ENCODE data around the gene ATXN7.

The ATXN7 gene

DNA sequence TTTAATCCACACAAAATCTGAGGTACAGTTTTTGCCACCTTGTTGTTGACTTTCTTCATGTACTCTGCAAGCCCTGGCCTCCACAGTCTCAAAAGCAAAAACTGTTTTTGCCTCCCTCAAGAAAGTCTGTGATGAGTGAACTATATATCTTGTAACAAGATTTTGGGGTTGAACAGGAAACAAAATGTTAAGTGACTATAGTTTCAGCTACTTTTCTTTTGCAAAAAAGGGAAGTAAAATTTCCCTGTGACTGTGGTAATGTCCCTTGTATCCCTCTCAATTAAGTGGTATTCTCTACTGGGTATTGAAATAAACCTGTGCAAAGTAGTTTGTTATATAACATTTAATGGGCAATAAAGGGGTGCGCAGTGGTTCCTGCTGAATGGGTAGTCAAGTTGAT is 69.8 kb downstream of the ATXN7 start:
- DNase-seq (ENCODE audit: low read depth in 2 of 2) = no peak

DNA sequence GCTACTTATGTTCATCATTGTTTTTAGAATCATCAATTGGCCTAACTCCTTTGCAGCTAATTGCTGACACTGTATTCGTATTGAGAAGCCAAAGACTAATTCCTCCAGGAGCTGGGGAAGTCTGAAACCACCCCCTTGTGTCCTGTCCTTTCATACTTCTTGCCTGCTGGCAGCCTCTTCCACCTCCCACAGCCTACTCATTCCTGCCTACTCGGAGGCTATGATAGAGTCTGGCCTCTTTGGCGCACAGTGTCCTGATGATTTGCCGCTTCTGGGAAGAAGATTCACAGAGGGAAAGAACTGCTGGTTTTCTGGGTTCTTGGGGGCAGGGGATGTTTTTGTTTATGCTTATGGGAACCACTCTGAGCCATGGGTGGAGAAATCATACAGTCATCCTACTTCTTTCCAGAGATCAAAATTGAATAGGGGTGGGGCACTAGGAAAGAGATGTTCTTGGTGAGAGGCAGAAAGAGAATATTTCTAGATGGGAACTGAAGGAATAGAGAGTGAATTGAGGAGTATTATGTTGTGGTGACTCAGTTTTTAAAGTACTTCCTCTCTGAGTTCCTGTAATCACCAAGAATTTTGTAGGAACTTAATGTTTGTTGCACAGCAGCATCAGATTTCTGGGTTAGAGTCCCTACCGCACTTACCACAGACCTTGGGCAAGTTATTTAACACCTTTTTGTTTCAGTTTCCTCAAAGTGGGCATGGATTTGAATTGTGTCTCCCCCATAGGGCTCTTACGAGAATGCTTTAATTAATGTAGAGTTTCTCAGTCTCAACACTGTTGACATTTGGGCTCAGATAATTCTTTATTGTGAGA is 70.6 kb downstream of the ATXN7 start:
- no peak for DNase-seq (ENCODE audit: low read depth in 2 of 2)

DNA sequence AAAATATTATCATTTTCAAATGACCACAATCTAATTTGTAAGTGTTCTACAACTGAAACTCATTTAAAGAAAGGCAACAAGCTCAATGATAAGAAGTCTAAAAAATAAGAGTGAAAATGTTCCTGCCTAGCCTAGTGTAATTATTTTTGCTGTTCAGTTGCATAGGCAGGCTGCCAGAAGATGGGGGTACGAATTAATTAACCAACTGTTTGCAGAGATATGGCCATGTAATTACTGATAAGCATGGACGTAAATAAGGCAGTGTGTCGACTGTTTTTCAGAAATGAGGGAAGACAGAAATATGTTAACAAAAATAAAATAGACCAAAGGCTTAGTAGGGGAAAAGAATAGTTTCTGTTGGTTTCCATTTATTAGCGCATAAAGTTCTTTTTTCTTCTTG is 73.3 kb downstream of the ATXN7 start:
- no peak for DNase-seq (ENCODE audit: low read depth in 2 of 2)

DNA sequence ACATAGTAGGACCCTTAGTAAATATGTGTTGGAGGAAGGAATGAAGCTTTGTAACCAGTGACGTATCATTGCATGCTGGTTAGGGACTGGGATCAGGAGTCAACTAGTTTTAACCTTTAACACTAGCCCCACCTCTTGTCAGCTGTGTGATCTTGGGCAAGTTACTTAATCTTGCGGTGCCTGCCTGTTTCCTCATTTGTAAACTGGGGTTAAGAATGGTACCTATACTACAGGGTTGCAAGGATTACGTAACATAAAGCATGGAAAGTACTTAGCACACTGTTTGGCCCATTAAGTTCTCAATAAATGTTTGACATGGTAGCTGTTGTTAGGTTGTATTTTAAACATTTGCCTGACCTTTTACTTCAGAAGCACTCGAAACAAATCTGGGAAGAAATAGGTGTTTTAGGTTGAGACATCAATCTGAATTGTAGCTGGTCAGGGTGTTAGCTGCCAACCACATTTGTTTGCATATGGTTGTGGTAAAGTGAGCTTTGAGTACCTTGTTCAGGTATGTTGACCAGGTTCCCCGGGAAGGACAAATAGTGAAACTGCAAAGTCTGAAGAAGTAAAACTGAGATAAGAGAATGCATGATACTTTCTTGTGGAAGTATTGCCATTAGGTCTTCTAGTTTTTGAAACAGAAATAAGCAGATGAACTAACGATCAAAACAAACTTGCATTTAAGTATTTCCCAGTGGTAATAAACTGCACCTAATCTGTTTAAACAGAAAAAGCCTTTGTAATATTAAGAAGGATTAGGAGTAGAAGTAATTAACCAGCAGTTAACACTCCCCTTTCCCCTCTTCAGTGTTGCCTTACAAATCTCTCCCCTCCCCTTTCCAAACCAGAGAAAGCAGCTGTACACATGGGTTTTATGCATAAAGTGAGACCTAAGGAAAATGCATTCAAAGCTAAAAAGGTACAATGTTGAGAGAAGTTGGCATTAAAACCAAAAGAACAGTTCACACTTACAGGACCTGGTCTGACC is 74.3 kb downstream of the ATXN7 start:
- DNase-seq (ENCODE audit: low read depth in 2 of 2) = no peak

DNA sequence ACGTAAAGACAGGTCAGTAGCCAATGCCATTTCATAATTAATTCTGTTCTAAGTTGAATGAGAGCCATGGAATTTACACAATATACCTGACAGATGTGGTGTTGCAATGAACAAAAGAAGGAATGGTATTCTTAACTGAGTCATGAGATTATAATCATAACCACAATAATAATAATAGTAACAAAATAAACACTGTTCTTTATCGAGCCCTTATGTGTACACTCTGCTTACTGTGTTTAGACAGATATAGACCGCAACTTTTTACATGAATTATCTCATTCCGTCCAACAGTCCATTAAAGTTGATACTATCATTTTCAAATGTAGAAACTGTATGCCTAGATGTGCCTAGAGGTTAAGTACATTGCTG is 76.7 kb downstream of the ATXN7 start:
- no peak for DNase-seq (ENCODE audit: low read depth in 2 of 2)

DNA sequence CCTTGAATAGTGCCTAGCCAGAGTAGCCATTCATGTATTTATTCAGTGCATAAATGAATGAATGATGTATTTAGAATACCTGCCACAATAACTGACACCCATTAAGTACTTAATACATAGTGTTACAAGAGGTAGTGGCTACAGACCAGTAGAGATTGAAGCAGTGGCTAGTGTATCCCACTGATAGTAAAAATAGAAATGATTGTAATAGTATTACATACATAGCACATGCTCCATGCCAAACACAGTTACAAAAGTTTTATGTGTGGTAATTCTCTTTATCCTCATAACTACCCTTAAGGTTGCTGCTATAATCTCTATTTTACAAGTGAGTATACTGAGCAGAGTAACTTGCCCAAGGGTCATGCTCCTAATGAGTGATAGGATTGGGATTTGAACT is 78.9 kb downstream of the ATXN7 start:
- DNase-seq (ENCODE audit: low read depth in 2 of 2) = no peak

DNA sequence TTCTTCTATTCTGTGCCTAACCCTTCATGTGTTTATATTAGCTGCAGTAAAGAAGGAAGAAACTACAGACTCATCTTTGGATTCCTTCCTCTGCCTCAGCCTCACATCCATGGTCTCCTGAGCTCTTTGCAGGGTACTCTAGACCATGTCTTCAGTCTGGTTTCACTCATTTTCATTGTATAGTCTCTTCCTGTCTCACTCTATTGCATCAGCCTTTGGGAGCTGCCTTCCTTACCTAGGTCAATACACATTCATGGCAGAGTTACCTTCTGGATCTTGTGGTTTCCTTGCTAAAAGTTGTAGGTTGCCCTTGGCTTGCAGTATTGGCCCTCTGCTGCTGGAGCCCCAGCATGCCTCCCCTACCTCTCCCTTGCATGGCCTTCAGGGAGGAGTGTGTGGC is 80.0 kb downstream of the ATXN7 start:
- DNase-seq (ENCODE audit: low read depth in 2 of 2) = no peak

DNA sequence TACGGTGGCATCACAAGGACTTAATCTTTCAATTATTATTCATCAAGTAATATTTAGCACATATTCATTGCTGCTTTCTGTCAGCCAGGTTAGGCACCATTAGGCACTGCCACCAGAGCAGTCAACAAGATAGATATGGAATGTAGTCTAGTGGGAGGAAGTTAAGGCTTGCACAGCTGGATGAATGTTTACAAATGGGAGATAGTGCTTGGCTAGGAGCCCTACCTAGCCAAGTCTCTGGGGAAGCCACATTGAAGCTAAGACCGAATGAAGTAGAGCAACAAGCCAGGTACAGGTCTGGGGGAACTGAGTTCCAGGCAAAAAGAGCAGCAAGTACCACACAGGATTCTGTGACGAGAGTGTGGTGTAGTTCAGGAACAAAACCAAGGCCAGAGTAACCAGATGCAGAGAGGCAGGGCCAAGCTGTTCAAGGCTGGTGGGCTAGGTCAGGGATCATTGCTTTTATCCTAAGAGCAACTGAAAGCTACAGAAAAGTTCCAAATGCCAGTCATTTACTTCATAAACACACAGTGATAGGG is 82.0 kb downstream of the ATXN7 start:
- no peak for DNase-seq (ENCODE audit: low read depth in 2 of 2)

DNA sequence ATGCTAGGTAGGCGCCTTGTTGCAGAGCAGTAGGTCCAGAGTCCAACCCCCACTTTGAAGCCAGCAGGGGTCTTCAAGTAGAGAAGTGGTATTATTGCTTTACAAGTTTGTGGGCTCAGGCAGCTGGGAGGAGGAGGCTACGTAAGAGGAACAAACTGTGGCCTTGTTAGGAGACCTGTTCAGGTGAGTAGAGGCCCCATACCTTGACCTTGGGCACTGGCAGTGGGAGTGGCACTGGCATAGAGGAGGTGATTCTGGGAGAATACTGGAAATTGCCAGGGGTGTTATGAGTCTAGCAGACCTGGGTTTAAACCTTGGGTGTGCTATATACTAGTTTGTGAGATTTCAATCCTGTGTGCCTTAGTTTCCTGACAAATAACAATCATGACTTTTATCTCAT is 83.1 kb downstream of the ATXN7 start:
- DNase-seq (ENCODE audit: low read depth in 2 of 2) = no peak

DNA sequence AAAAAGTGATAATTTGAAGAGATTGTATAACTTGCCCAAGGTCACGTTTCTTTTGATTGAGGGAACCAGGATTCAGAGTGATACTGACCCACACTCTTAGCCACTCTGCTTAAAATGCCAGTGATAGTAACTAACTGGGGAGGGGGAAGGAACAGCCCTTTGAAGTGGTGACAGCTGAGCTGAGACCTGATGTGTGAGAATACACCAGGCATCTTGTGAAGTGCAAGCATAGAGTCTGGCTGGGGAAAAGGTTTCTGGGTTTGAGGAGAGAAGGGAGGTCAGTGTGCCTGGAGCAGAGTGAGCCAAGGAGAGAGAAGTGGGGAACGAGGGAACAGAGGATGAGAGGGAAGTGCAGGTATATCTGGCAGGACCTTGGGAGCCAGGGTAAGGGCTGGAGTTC is 83.9 kb downstream of the ATXN7 start:
- no peak for DNase-seq (ENCODE audit: low read depth in 2 of 2)

DNA sequence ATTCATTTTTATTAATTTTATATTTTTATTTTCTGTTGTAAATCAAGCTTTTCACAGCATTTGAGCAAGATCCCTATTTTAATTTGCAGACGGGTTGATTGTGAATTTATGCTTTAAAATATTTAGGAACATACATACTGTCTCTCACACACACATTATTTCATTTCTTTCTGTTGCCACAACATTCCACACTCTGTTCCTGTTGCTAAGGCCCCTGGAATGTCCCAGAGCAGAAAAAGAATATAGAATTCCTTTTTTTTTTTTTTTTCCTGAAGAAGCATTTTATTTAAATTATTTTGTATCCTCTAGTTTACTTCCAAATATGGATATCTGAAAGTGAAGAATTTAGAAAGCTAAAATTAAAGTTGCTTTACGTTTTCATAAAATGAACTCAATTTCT is 85.3 kb downstream of the ATXN7 start:
- DNase-seq (ENCODE audit: low read depth in 2 of 2) = no peak

DNA sequence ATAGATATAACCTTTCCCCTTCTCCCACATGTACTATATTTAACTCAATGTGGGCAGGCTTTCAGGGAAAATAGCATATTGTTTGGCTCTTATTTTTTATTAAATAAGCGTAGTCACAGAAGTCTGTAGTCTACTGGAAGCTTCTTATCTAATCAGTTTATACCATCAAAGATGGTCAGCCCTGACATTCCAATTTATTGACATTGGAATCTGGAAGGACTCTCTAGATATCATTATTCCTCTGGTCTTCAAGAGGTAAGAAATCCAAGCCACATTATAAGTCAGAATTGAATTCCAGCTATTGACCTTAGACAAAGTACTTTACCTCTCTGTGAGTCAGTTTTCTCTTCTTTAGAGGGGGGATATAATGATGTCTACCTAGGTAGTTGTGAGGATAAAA is 87.0 kb downstream of the ATXN7 start:
- DNase-seq (ENCODE audit: low read depth in 2 of 2) = no peak

DNA sequence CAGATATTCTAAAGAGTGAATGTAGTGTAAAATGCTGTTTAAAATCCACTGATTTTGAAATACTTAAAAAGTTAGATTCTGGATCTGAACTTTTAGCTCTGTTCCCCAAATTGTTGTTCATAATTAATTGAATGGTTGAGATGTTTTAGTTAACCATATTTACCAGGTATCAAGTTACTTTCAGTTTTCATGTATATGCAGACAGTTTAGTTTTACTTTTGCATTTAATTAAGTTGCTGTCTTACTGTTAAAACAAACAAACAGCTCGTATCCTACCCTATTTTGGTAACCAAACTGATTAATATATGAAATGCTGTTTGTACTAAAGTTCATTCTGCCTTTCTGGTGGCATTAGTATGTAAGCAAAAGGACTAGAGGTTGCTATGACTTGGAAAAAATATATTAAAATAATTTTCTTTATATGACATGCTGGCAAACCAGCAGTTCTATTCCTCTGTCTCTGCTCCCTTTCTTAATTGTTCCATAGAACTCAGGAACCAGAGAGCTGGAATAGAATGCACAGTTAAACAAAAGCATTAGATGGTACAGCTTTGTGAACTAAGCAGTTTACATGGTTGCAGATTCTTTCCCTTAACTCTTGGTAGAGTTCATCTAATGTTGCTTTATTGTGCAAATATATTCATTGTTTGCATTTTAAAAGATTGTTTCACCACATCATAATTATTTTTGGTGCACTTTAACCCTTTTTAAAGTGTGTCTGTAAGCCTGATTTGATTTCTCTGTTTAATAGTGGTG is 88.0 kb downstream of the ATXN7 start:
- DNase-seq (ENCODE audit: low read depth in 2 of 2) = no peak

DNA sequence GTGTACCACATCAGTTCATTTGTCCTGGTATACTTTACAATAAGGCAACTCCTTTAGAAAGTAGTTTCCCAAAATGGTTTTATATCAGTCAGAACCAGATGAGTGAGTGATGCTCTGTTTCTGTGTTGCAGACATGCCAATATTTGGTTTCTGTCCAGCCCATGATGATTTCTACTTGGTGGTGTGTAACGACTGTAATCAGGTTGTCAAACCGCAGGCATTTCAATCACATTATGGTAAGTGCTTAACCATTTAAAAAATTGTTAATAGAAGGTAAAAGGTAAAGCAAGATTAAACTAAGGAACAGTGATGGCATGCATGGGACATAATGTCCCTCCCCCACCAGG is 88.6 kb downstream of the ATXN7 start:
- DNase-seq (ENCODE audit: low read depth in 2 of 2) = no peak

DNA sequence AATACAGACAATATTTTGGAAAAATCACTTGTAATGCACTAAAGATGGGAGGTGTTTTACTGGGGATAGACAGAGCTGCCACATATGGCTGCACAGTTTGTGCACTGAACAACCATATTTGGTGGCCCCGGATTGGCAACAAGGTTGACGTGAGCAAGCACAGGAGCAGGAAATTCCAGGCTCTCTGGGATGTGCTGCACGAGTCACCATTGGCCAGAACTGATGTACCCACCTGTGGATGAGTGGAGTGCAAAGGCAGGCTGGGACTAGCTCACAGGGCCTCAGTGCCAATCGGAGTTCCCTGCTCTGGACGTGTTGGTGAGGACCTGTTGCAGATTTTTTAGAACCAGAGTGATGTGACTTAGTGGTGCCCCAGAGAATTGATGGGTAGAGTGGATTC is 90.5 kb downstream of the ATXN7 start:
- DNase-seq (ENCODE audit: low read depth in 2 of 2) = no peak

DNA sequence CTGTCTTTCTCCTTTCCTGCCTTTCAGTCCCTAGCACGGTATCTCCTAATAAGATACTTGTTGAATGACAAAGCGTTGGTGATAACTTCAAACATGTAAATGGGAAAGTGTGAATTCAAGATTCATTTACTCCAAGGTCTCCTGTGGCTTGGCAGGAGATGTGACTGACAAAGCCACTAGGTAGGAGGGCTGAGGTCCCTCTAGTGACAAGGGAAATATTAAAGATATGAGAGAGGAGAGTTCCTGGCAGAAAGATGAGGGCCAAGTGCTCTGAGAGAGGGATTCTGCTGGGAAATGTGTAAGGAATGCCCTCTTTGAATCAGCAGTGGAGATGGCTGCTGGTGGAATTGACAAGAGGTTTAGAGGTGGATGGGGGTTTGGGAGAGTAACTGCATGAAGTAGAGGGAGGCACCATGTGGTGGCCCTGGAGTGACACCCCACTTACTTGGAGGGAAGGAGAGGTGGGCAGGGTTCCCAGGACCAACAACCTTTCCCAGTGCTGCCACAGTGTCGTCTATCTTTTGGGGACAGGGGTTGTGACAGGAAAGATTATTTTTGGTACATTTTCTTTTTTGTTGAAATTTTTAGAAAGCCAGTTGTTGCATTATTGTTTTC is 91.5 kb downstream of the ATXN7 start:
- no peak for DNase-seq (ENCODE audit: low read depth in 2 of 2)

DNA sequence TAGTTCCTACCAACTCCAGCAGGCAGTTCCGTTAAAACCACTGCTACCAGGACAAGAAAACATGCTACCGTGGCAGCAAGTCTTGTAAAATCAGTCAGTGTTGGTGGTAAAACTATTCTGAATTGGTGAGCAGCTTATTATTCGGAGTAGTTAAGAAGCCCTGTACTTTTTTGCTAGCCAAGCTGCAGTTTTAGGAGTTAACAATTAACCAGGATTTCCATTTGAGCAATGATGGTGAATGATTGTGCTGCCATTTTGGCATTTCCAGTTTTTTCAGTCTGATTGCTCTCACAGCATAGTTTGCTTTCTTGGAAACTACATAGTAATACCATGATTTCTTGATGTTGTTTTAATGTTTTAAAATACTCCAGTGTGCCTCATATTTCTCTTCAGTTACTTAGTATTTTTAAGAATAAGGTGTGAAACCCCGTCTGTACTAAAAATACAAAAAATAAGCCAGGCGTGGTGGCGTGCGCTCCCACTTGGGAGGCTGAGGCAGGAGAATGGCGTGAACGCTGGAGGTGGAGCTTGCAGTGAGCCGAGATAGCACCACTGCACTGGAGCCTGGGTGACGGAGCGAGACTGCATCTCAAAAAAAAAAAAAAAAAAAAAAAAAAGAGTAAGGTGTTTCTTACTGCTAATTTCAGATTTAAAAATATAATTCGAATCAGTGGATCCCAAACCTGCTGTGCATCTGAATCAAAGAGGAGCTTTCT is 92.3 kb downstream of the ATXN7 start:
- DNase-seq (ENCODE audit: low read depth in 2 of 2) = no peak

DNA sequence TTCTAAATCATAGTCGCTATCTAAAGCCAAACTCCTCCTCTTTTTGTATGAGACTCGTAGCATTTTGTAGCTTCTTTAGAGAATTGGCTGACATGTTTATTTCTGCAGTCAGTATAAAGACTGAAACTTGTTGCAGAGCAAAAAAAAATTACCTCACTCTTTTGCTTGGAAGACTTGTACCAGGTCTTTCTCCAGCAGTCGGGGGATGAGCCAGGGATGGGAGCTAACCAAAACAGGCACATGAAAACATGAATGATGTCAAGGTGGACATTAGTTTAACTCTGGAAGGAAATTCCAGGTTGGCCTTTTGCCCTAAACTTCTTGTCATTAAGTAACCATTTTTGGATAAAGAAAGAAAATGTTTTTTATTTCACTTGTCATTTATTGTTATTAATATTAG is 95.5 kb downstream of the ATXN7 start:
- DNase-seq (ENCODE audit: low read depth in 2 of 2) = no peak

DNA sequence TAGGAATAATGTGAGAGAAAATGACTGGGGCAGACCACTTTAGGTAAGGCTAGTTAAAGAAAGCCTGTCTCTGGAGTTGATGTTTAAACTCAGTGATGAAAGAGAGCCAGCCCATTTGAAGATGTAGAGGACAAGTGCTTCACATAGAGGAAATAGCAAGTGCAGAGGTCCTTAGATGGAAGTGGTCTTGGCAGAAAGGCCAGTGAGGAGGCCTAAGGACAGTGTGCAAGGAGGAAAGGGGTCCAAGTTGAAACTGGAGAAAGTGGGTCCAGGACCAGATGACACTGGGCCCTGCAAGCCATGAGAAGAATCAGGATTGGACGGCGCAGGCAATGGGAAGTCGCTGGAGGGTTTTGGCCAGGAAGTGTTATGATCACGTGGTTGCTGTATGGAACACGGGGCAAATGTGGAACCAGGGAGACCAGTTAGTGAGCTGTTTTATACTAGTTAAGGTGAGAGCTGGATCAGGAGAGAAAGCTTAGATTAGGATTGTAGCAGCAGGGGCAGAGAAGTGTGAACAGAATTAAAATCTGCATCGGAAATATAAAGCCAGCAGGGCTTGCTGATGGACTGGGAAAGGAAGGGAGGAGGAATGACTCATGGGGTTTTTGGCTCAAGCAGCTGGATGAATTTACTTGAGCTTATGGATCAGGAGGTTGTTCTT is 96.5 kb downstream of the ATXN7 start:
- DNase-seq (ENCODE audit: low read depth in 2 of 2) = no peak

DNA sequence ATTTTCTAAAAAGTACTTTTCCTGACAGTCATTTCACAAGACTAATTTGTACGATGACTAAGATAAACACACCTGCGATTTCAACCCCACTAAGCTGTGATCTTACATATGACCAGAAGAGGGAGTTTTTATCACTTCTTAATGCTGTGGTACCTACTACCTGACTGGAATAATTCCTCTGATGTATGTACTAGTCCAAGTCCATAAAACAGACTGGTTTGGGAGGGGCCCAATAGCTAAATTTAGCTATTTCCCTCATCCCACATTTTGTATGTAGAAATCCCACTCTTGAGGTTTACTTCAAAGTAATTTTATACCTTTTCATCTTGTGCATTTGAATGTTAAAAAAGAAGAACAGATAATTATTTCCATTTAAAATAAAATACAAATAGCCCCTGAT is 98.2 kb downstream of the ATXN7 start:
- no peak for DNase-seq (ENCODE audit: low read depth in 2 of 2)

All from stimulated activated CD8-positive, alpha-beta memory T cell treated with anti-CD3 and anti-CD28 coated beads, Interleukin-15, amount 100 ng/mL, for 4 hours (primary cell).